ENCODE measurements around the gene SCYGR7. TPM values are rescaled to one million over a fixed set of nuclear protein-coding genes. Genes with fewer than 3 reads are reported as not detected.

Gene SCYGR7
- total and polyA plus RNA-seq, 7 donors = not detected

DNA sequence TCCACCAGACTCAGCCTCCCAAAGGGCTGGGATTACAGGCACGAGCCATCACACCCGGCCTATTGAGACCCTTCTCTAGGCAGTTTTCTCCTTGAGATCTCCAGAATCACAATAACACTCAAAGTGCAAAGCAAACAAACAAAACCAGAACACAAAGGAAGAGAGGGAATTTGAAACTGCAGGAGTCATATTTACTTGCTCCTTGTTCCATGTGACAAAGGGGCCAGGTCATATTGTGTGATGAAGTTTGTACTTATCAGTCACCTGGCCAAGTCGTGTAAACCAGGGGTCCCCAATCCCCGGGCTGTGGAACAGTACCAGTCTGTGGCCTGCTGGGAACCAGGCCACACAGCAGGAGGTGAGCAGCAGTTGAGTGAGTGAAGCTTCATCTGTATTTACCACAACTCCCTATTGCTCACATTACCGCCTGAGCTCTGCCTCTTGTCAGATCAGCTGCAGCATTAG lies 44.1 kb downstream of the SCYGR7 start:
- Histone ChIP-seq H3K27me3 (no peaks in the 10 kb centered on the region), H3K9me3 (no peaks in the 10 kb centered on the region), H3K27ac (no peak overlapping the region), H3K4me1 (no peaks in the 10 kb centered on the region), H3K4me3 (no peak overlapping the region), H3K36me3 (no peaks in the 10 kb centered on the region)
- WGBS, 2 donors = 81 to 84% methylated on average over 5 of the region's 5 CpGs
- no peak for DNase-seq
- no peak for TF ChIP-seq POLR2A (IDR thresholded peaks at IDR 0.05)
- TF ChIP-seq EP300 (IDR thresholded peaks at IDR 0.05) = no peak
- TF ChIP-seq, protein P1, sequence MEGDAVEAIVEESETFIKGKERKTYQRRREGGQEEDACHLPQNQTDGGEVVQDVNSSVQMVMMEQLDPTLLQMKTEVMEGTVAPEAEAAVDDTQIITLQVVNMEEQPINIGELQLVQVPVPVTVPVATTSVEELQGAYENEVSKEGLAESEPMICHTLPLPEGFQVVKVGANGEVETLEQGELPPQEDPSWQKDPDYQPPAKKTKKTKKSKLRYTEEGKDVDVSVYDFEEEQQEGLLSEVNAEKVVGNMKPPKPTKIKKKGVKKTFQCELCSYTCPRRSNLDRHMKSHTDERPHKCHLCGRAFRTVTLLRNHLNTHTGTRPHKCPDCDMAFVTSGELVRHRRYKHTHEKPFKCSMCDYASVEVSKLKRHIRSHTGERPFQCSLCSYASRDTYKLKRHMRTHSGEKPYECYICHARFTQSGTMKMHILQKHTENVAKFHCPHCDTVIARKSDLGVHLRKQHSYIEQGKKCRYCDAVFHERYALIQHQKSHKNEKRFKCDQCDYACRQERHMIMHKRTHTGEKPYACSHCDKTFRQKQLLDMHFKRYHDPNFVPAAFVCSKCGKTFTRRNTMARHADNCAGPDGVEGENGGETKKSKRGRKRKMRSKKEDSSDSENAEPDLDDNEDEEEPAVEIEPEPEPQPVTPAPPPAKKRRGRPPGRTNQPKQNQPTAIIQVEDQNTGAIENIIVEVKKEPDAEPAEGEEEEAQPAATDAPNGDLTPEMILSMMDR (IDR thresholded peaks at IDR 0.05) = no peak
- no peak for TF ChIP-seq POLR2AphosphoS5 (IDR thresholded peaks at IDR 0.05)
- intact Hi-C loops (cut with DNase I) = no loop called here

GRCh38 chr2:227772932-227773331 lies 44.8 kb downstream of the SCYGR7 start:
- TF ChIP-seq, protein P1 (IDR thresholded peaks at IDR 0.05) = no peak
- TF ChIP-seq POLR2AphosphoS5 (IDR thresholded peaks at IDR 0.05) (no peak), POLR2A (IDR thresholded peaks at IDR 0.05) (no peak), EP300 (IDR thresholded peaks at IDR 0.05) (no peak)
- Histone ChIP-seq H3K4me3 (no peak overlapping the region), H3K27me3 (no peaks in the 10 kb centered on the region), H3K4me1 (no peaks in the 10 kb centered on the region), H3K36me3 (no peaks in the 10 kb centered on the region), H3K27ac (no peak overlapping the region), H3K9me3 (no peaks in the 10 kb centered on the region)
- no peak for DNase-seq
- intact Hi-C loops (cut with DNase I) = no loop called here
- WGBS, 2 donors = 57 to 62% methylated on average over 2 of the region's 2 CpGs

- Histone ChIP-seq H3K27ac (no peak overlapping the region), H3K27me3 (no peaks in the 10 kb centered on the region), H3K4me1 (no peaks in the 10 kb centered on the region), H3K36me3 (no peaks in the 10 kb centered on the region), H3K4me3 (no peak overlapping the region), H3K9me3 (no peaks in the 10 kb centered on the region)
- DNase-seq = no peak
- intact Hi-C loops (cut with DNase I) = no loop called here
- 35 to 58% methylated on average over 15 of the region's 15 CpGs for WGBS, 2 donors
- TF ChIP-seq POLR2A (IDR thresholded peaks at IDR 0.05) (no peak), POLR2AphosphoS5 (IDR thresholded peaks at IDR 0.05) (no peak), EP300 (IDR thresholded peaks at IDR 0.05) (no peak)
- TF ChIP-seq, protein P1 (IDR thresholded peaks at IDR 0.05) = no peak
These were observed 46.0 kb downstream of the SCYGR7 start for GRCh38 chr2:227774011-227774624.

- intact Hi-C loops (cut with DNase I) = no loop called here
These were observed 47.0 kb downstream of the SCYGR7 start for GRCh38 chr2:227774895-227775842.

More at GRCh38 chr2:227774895-227775842, 47.0 kb downstream of the SCYGR7 start:
- no peak overlapping the region for H3K4me3 ChIP-seq
- no peak for TF ChIP-seq EP300 (IDR thresholded peaks at IDR 0.05)
- TF ChIP-seq POLR2A (IDR thresholded peaks at IDR 0.05) = no peak
- no peak for TF ChIP-seq POLR2AphosphoS5 (IDR thresholded peaks at IDR 0.05)
- TF ChIP-seq, protein P1 (IDR thresholded peaks at IDR 0.05) = no peak
- DNase-seq = no peak
- H3K9me3 ChIP-seq = no peaks in the 10 kb centered on the region
- no peaks in the 10 kb centered on the region for H3K36me3 ChIP-seq
- 49 to 72% methylated on average over 6 of the region's 6 CpGs for WGBS, 2 donors
- no peak overlapping the region for H3K27ac ChIP-seq
- no peaks in the 10 kb centered on the region for H3K4me1 ChIP-seq
- H3K27me3 ChIP-seq = no peaks in the 10 kb centered on the region

Small RNA genes lying within 50 kb of the gene (small RNA-seq; reads per million reads assigned to genes)
- gene RNA5SP121 (0 reads per million in 3 donors), gene SNRPGP8 (0 reads per million in 3 donors)

Other genes starting within 250 kb of the SCYGR7 start
- not detected for gene SCYGR2, start 129.4 kb upstream of the SCYGR7 start, total RNA-seq
- not detected for gene SCYGR2, start 129.4 kb upstream of the SCYGR7 start, polyA plus RNA-seq
- not detected for gene SCYGR3, start 113.5 kb upstream of the SCYGR7 start, total RNA-seq
- not detected for gene SCYGR3, start 113.5 kb upstream of the SCYGR7 start, polyA plus RNA-seq
- not detected for gene SCYGR4, start 110.8 kb upstream of the SCYGR7 start, total RNA-seq
- gene SCYGR4, start 110.8 kb upstream of the SCYGR7 start, polyA plus RNA-seq = not detected
- not detected for gene SCYGR5, start 61.5 kb upstream of the SCYGR7 start, total RNA-seq
- gene SCYGR5, start 61.5 kb upstream of the SCYGR7 start, polyA plus RNA-seq = not detected
- 1 to 10 TPM in 3 of 4 donors, under 1 TPM in 1; 0.95 to 8.2 (median 1.5) TPM for gene SLC19A3, start 10.3 kb upstream of the SCYGR7 start, total RNA-seq
- gene SLC19A3, start 10.3 kb upstream of the SCYGR7 start, polyA plus RNA-seq = 1 to 10 TPM in 2 of 3 donors, under 1 TPM in 1; 0.69 to 4.6 (median 1.2) TPM
- gene SCYGR6, start 3.6 kb upstream of the SCYGR7 start, total RNA-seq = not detected
- not detected for gene SCYGR6, start 3.6 kb upstream of the SCYGR7 start, polyA plus RNA-seq
- gene SCYGR8, start 17.6 kb downstream of the SCYGR7 start, total RNA-seq = not detected
- gene SCYGR8, start 17.6 kb downstream of the SCYGR7 start, polyA plus RNA-seq = not detected
- 10 to 100 TPM in 1 of 4 donors, 1 to 10 TPM in 1, not detected in 2; 6.4 to 11.4 TPM for gene CCL20, start 85.5 kb downstream of the SCYGR7 start, total RNA-seq
- 100 to 1,000 TPM in 1 of 3 donors, 10 to 100 TPM in 2; 15.6 to 255 (median 61.3) TPM for gene CCL20, start 85.5 kb downstream of the SCYGR7 start, polyA plus RNA-seq
- gene DAW1, start 143.3 kb downstream of the SCYGR7 start, total RNA-seq = not detected
- gene DAW1, start 143.3 kb downstream of the SCYGR7 start, polyA plus RNA-seq = under 1 TPM in 1 of 3 donors, not detected in 2; 0.06 TPM